Measurements from ENCODE around the gene KCP. TPM values are rescaled to one million over a fixed set of nuclear protein-coding genes. Genes with fewer than 3 reads are reported as not detected.

KCP gene
- total and polyA plus RNA-seq, 2 of the 13 experiments (the other 11 are each of a cell fraction or from before 2014, with no cell fraction given), result 0.37 to 1.0 TPM

GRCh38 chr7:128883622-128884448 is 26.7 kb downstream of the KCP start (continued):
- TF ChIP-seq ZNF790 (CRISPR knock-in tag; IDR thresholded peaks at IDR 0.05; ENCODE audit: borderline replicate concordance), result no peak
- TF ChIP-seq NCOA1 (CRISPR knock-in tag; IDR thresholded peaks at IDR 0.05), result peak; percentile 54; the same call in 1 of the 2 replicates
- TF ChIP-seq, protein P1, sequence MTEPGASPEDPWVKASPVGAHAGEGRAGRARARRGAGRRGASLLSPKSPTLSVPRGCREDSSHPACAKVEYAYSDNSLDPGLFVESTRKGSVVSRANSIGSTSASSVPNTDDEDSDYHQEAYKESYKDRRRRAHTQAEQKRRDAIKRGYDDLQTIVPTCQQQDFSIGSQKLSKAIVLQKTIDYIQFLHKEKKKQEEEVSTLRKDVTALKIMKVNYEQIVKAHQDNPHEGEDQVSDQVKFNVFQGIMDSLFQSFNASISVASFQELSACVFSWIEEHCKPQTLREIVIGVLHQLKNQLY (CRISPR knock-in tag; IDR thresholded peaks at IDR 0.05), result no peak
- TF ChIP-seq ZNF839 (CRISPR knock-in tag; IDR thresholded peaks at IDR 0.05; ENCODE audit: borderline replicate concordance), result no peak
- TF ChIP-seq ZNF282 (IDR thresholded peaks at IDR 0.05; ENCODE audit: partially characterized antibody), result no peak
- TF ChIP-seq DPF2 (CRISPR knock-in tag; IDR thresholded peaks at IDR 0.05; ENCODE audit: borderline replicate concordance, low read depth), result no peak
- no peak for TF ChIP-seq NFYB (CRISPR knock-in tag; IDR thresholded peaks at IDR 0.05)
- TF ChIP-seq REL (CRISPR knock-in tag; conservative IDR thresholded peaks at IDR 0.05), result no peak
- TF ChIP-seq LRRFIP1 (CRISPR knock-in tag; conservative IDR thresholded peaks at IDR 0.05), result no peak
- no peak for TF ChIP-seq SMARCC2 (IDR thresholded peaks at IDR 0.05)
- no peak for TF ChIP-seq SOX5 (CRISPR knock-in tag; IDR thresholded peaks at IDR 0.05; ENCODE audit: borderline replicate concordance)
- no peak for TF ChIP-seq TBP (CRISPR knock-in tag; IDR thresholded peaks at IDR 0.05)
- TF ChIP-seq ZNF503 (CRISPR knock-in tag; IDR thresholded peaks at IDR 0.05), result no peak
- TF ChIP-seq SNAPC2 (CRISPR knock-in tag; IDR thresholded peaks at IDR 0.05), result no peak
- TF ChIP-seq ZNF784 (CRISPR knock-in tag; IDR thresholded peaks at IDR 0.05; ENCODE audit: borderline replicate concordance), result no peak
- TF ChIP-seq MBD4 (IDR thresholded peaks at IDR 0.05; ENCODE audit: borderline replicate concordance, low read length), result no peak
- TF ChIP-seq RCOR2 (CRISPR knock-in tag; IDR thresholded peaks at IDR 0.05), result no peak
- TF ChIP-seq, protein P2, sequence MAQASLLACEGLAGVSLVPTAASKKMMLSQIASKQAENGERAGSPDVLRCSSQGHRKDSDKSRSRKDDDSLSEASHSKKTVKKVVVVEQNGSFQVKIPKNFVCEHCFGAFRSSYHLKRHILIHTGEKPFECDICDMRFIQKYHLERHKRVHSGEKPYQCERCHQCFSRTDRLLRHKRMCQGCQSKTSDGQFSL (CRISPR knock-in tag; IDR thresholded peaks at IDR 0.05), result 0 out of 2 replicates have a peak, but pooled peaks have one; percentile 45
- peak; percentile 46; the same call in 1 of the 2 replicates for TF ChIP-seq SALL2 (CRISPR knock-in tag; IDR thresholded peaks at IDR 0.05)
- TF ChIP-seq TAF1 (CRISPR knock-in tag; IDR thresholded peaks at IDR 0.05), result peak; percentile 44; the same call in 1 of the 2 replicates
- no peak for TF ChIP-seq ZNF780A (CRISPR knock-in tag; IDR thresholded peaks at IDR 0.05)
- TF ChIP-seq ZNF230 (CRISPR knock-in tag; IDR thresholded peaks at IDR 0.05), result no peak
- TF ChIP-seq ZNF124 (CRISPR knock-in tag; IDR thresholded peaks at IDR 0.05), result 0 out of 2 replicates have a peak, but pooled peaks have one; percentile 34
- no peak for TF ChIP-seq RORA (CRISPR knock-in tag; IDR thresholded peaks at IDR 0.05)
- no peak for TF ChIP-seq FOXM1 (CRISPR knock-in tag; IDR thresholded peaks at IDR 0.05)
- TF ChIP-seq POLR2AphosphoS5 (IDR thresholded peaks at IDR 0.05; ENCODE audit: low read depth, low read length), result peak; percentile 61
